Neutrophil (primary cell): ENCODE measurements around the gene GSS.

Experiments
- H3K27ac ChIP-seq: fragments of 200-600 bp; sonication (generic); 2 replicates; pipeline ENCODE4 v1.5.1; 2016; ENCODE audit warnings: mild to moderate bottlenecking, moderate library complexity
- H3K27me3 ChIP-seq: fragments of 200-600 bp; sonication (generic); 2 replicates; pipeline ENCODE4 v1.6.0; 2016; ENCODE audit warnings: mild to moderate bottlenecking
- H3K36me3 ChIP-seq: fragments of 200-600 bp; sonication (generic); 2 replicates; pipeline ENCODE4 v1.5.1; 2017
- H3K4me1 ChIP-seq, 2 experiments: fragments of 200-600 bp in 1 of 2; sonication (generic) in 1 of 2; 1 replicate in 1 of 2; 2 replicates in 1 of 2; pipeline versions ENCODE4 v1.5.1 to v1.6.1; 2013 to 2016; ENCODE audit warnings: low read depth in 1 of 2, low read length in 1 of 2, mild to moderate bottlenecking in 1 of 2, moderate library complexity in 1 of 2; ENCODE audit not compliant: control insufficient read depth in 1 of 2, insufficient read depth in 1 of 2
- H3K4me3 ChIP-seq, 2 experiments: fragments of 200-600 bp in 1 of 2; sonication (generic) in 1 of 2; 1 replicate in 1 of 2; 2 replicates in 1 of 2; pipeline ENCODE4 v1.5.1; 2013 to 2016; ENCODE audit warnings: low read depth in 1 of 2, low read length in 1 of 2, mild to moderate bottlenecking in 1 of 2, moderate library complexity in 1 of 2
- H3K9me3 ChIP-seq: fragments of 200-600 bp; sonication (generic); 2 replicates; pipeline ENCODE4 v1.5.1; 2016
- CTCF ChIP-seq: fragments of 200-600 bp; sonication (generic); IDR thresholded peaks from 2 replicates; pipeline ENCODE4 v1.5.1; 2016; ENCODE audit warnings: antibody characterized with exemption

GSS gene

GRCh38 chr20:34987288-34988190 is 31.9 kb upstream of the GSS start:
- peaks cover 20% of the 10 kb centered on the region for H3K27me3 ChIP-seq
- peaks cover 30% of the 10 kb centered on the region for H3K36me3 ChIP-seq
- H3K4me3 ChIP-seq = no peak overlapping the region
- H3K27ac ChIP-seq = no peak overlapping the region
- TF ChIP-seq CTCF = no peak
- no peaks in the 10 kb centered on the region for H3K4me1 ChIP-seq
- no peaks in the 10 kb centered on the region for H3K9me3 ChIP-seq

GRCh38 chr20:34986311-34987287 is 31.0 kb upstream of the GSS start:
- TF ChIP-seq CTCF = no peak
- Histone ChIP-seq H3K4me1 (no peaks in the 10 kb centered on the region), H3K27ac (no peak overlapping the region), H3K27me3 (peaks cover 20% of the 10 kb centered on the region), H3K36me3 (peaks cover 25% of the 10 kb centered on the region), H3K4me3 (no peak overlapping the region), H3K9me3 (no peaks in the 10 kb centered on the region)

- Histone ChIP-seq H3K27me3 (peaks cover 20% of the 10 kb centered on the region), H3K4me1 (no peaks in the 10 kb centered on the region), H3K4me3 (no peak overlapping the region), H3K36me3 (peaks cover 16% of the 10 kb centered on the region), H3K9me3 (no peaks in the 10 kb centered on the region), H3K27ac (no peak overlapping the region)
- TF ChIP-seq CTCF = no peak
Measured at GRCh38 chr20:34985461-34986310, 30.1 kb upstream of the GSS start.

- H3K36me3 ChIP-seq = peaks cover 11% of the 10 kb centered on the region
- TF ChIP-seq CTCF = no peak
- H3K4me1 ChIP-seq = no peaks in the 10 kb centered on the region
- peaks cover 20% of the 10 kb centered on the region for H3K27me3 ChIP-seq
- H3K4me3 ChIP-seq = no peak overlapping the region
- no peaks in the 10 kb centered on the region for H3K9me3 ChIP-seq
- H3K27ac ChIP-seq = no peak overlapping the region
Measured at GRCh38 chr20:34984756-34985261, 29.2 kb upstream of the GSS start.
